GM12878 (cell line): ENCODE measurements around the gene HOGA1.

Experiments
- CTCF ChIP-seq, 3 experiments: IDR thresholded peaks in 2 of 3; conservative IDR thresholded peaks in 1 of 3; 2 replicates each; pipeline ENCODE4 v1.5.1; 2011; ENCODE audit warnings: low read depth in 3 of 3, low read length in 3 of 3, mild to moderate bottlenecking in 3 of 3, control low read depth in 2 of 3, moderate library complexity in 2 of 3, inconsistent platforms in 1 of 3, mixed read lengths in 1 of 3; ENCODE audit not compliant: control insufficient read depth in 2 of 3, insufficient read depth in 1 of 3; ENCODE audit errors: extremely low read depth in 1 of 3
- EGR1 ChIP-seq, 2 experiments: IDR thresholded peaks; 1 replicate in 1 of 2; 2 replicates in 1 of 2; pipeline ENCODE4 v1.6.1; 2011 to 2012; ENCODE audit warnings: low read depth in 2 of 2, low read length in 2 of 2, borderline replicate concordance in 1 of 2, mild to moderate bottlenecking in 1 of 2, moderate library complexity in 1 of 2
- HDAC2 ChIP-seq: fragments of 200-600 bp; sonication (generic); IDR thresholded peaks from 2 replicates; pipeline ENCODE4 v1.6.1; 2017
- MAX ChIP-seq: IDR thresholded peaks from 2 replicates; pipeline ENCODE4 v1.6.1; 2012; ENCODE audit warnings: low read depth, low read length, improper control_type of control experiment
- RAD21 ChIP-seq: IDR thresholded peaks from 2 replicates; pipeline ENCODE4 v1.6.1; 2011; ENCODE audit warnings: mild to moderate bottlenecking, low read depth, low read length, moderate library complexity; ENCODE audit not compliant: insufficient read depth
- SMAD1 ChIP-seq: fragments of 450-650 bp; IDR thresholded peaks from 2 replicates; pipeline ENCODE4 v1.6.1; 2018; ENCODE audit warnings: mild to moderate bottlenecking, low read depth; ENCODE audit not compliant: partially characterized antibody
- SP1 ChIP-seq: IDR thresholded peaks from one replicate; pipeline ENCODE4 v1.6.1; 2011; ENCODE audit warnings: low read depth, low read length
- ZNF217 ChIP-seq: fragments of 450-650 bp; IDR thresholded peaks from 2 replicates; pipeline ENCODE4 v1.6.1; 2017; ENCODE audit warnings: antibody characterized with exemption, mild to moderate bottlenecking
- ZSCAN29 ChIP-seq: fragments of 450-650 bp; IDR thresholded peaks from 2 replicates; pipeline ENCODE4 v1.6.1; 2017; ENCODE audit warnings: mild to moderate bottlenecking, moderate library complexity

- TF ChIP-seq SMAD1 (no peak), ZSCAN29 (no peak), RAD21 (no peak), CTCF (IDR thresholded peaks at IDR 0.05 in 2 of 3, conservative IDR thresholded peaks at IDR 0.05 in 1 of 3; ENCODE audit: control insufficient read depth in 2 of 3, extremely low read depth in 1 of 3, insufficient read depth in 1 of 3, low read depth in 3 of 3, low read length in 3 of 3) (no peak), HDAC2 (no peak), SP1 (no peak), MAX (no peak), EGR1 (IDR thresholded peaks at IDR 0.05; ENCODE audit: borderline replicate concordance in 1 of 2, low read depth in 2 of 2, low read length in 2 of 2) (no peak), ZNF217 (no peak)
These were observed 17.4 kb downstream of the HOGA1 start for GRCh38 chr10:97601268-97602215.
